ENCODE results near the gene AGXT2. TPM values are rescaled to one million over a fixed set of nuclear protein-coding genes. Genes with fewer than 3 reads are reported as not detected.
A peak's percentile ranks its signal among the peaks of the same experiment; 100 is the strongest.

The AGXT2 gene, protein sequence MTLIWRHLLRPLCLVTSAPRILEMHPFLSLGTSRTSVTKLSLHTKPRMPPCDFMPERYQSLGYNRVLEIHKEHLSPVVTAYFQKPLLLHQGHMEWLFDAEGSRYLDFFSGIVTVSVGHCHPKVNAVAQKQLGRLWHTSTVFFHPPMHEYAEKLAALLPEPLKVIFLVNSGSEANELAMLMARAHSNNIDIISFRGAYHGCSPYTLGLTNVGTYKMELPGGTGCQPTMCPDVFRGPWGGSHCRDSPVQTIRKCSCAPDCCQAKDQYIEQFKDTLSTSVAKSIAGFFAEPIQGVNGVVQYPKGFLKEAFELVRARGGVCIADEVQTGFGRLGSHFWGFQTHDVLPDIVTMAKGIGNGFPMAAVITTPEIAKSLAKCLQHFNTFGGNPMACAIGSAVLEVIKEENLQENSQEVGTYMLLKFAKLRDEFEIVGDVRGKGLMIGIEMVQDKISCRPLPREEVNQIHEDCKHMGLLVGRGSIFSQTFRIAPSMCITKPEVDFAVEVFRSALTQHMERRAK
- not detected for polyA plus RNA-seq (2012; ENCODE audit: insufficient read depth, insufficient read length)

DNA sequence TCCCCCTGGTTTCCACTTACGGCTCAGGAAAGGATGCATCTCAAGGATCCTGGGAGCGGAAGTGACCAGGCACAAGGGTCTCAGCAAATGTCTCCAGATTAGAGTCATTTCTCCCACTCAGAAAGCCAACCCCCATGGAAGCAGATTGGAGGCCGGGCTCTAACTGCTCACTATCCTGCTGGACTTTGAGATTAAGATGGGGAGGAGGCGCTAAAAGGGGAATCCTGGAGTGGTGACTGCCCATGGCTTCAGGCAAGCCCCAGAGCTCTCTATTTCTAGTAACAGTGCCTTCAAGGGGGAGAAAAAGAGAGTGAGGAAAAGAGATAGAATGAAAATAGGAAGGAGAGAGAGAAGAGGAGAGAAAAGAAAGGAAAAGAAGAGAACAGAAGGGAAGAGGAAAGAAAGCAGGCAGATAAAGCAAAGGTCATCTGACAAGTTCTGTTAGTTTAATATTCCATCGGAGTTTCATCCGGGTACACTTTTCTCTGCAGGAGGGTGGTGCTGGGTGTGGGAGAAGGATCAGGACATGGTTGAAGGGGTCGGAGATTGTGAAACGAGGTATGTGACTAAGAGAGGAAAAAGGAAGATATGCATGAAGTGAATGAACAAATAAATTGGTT lies at the start of gene AGXT2:
Gene AGXT2, minus strand, starts transcription at position 165 of the 620 bp plus-strand sequence. Its CDS starts 57 bp downstream, at position 108.
- H3K4me3 ChIP-seq (ENCODE audit: low read length): no peak within 1 kb of the TSS
- DNase-seq (ENCODE audit: low read depth, low spot score): no peak

DNA sequence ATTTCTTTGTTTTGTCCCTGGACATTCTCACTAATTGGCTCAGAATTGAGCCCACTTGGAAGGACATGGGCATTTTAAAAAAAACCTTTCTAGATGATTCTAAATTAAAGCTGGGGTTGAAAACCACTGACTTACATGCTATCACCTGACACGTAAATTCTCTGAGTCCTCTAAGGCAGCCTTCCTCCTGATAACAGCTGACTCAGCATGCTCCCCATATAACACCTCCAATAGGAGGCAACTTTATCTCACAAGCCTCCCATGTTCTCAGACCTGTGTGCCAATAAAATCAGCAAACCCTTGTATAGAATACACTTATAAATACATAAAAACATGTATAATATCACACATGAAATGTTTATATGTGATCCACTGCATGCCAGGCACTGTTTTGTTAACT lies 49.2 kb upstream of the AGXT2 start:
- no peak overlapping the region for H3K4me3 ChIP-seq (ENCODE audit: low read length)
- DNase-seq (ENCODE audit: low read depth, low spot score): no peak

DNA sequence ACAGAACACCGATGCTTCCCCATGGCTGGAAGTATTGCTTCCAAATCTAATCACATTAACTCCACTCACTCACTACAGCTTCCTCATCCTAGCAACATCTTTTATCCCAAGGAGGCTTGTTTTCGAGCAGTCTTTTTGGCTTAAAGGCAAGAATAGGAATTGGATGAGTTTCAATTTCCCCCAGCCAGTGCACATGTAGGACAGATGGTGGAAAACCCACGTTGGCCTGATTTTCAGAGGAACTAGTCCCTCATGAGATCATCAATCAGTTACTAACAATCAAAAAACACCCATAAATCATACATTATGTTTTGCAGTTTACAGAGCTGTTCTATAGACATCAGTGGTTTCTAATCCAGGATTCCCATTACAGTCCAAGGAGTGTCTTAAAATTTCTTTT lies 48.5 kb upstream of the AGXT2 start:
- DNase-seq (ENCODE audit: low read depth, low spot score): no peak
- H3K4me3 ChIP-seq (ENCODE audit: low read length): no peak overlapping the region

DNA sequence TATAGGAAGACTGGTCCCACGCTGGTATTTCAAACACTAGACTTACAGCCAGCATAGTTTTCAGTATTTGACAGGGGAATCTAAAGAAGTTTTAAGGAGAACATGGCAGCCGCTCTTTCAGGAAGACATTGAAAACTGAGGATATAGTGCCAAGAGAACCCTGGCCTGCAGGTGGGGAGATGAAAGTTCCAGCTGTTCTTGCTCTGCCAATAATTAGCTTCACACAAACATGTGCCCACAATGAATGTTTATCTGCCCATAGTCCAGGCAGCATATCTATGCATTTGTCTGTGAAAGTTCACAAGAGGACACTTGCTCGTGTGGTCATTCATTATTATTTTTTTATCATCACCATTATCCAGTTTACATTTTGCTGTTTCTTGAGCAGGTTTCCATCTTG lies 47.6 kb upstream of the AGXT2 start:
- no peak overlapping the region for H3K4me3 ChIP-seq (ENCODE audit: low read length)
- no peak for DNase-seq (ENCODE audit: low read depth, low spot score)

DNA sequence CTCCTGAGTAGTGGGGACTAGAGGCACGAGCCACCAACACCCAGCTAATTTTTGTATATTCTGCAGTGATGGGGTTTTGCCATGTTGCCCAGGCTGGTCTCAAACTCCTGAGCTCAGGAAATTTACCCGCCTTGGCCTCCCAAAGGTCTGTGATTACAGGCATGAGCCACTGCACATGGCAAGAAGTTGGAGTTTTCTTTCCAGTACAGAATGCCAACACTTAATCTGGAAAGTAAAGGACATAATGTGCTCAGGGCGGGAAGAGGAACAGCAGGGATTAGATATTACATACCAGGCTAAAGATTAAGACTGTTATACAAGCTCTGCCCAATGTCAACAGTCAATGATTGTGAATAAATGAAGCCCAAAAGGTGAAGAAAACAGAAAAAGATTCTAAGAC lies 47.2 kb upstream of the AGXT2 start:
- H3K4me3 ChIP-seq (ENCODE audit: low read length): no peak overlapping the region

DNA sequence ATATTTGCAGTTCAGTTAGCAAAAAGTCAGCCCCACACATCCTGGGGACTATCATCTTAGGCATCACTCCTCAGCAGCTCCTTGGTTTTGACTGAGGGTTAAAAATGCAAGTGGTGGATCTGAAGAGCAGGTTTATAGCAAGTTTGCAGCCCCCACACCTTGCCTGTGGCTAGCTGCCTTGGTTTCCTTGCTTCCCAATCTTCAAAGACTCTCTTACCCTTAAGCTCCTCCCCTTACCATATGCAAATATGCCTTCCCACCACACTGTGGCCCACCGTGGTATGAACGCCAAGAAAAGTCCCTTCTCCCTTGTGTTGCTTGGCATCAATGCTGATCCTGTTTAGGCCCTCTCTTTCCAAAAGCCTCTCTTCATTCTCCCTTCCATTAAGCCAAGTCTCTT lies 45.0 kb upstream of the AGXT2 start:
- no peak overlapping the region for H3K4me3 ChIP-seq (ENCODE audit: low read length)
- DNase-seq (ENCODE audit: low read depth, low spot score): peak; percentile 68

More for the DNA sequence above, 47.2 kb upstream of the AGXT2 start:
- no peak for DNase-seq (ENCODE audit: low read depth, low spot score)

DNA sequence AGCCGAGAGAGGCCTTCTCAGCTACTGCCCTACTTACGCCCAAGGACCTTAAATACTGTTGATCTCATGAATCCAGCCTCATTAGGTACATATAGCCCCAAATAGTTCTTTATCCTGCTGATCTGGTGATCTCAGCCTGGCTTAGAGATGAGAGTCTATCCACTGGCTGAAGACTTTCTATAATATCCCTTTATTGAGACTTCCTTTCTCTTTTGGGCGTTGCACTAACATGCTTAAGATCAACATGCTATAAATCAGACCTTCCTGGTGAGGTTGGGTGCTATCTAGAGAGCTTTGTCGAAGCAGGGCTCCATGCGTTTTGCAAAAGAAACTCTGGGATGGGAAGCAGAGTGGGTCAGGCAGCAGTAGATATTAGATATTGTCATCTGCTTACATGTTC lies 44.0 kb upstream of the AGXT2 start:
- no peak overlapping the region for H3K4me3 ChIP-seq (ENCODE audit: low read length)
- no peak for DNase-seq (ENCODE audit: low read depth, low spot score)

DNA sequence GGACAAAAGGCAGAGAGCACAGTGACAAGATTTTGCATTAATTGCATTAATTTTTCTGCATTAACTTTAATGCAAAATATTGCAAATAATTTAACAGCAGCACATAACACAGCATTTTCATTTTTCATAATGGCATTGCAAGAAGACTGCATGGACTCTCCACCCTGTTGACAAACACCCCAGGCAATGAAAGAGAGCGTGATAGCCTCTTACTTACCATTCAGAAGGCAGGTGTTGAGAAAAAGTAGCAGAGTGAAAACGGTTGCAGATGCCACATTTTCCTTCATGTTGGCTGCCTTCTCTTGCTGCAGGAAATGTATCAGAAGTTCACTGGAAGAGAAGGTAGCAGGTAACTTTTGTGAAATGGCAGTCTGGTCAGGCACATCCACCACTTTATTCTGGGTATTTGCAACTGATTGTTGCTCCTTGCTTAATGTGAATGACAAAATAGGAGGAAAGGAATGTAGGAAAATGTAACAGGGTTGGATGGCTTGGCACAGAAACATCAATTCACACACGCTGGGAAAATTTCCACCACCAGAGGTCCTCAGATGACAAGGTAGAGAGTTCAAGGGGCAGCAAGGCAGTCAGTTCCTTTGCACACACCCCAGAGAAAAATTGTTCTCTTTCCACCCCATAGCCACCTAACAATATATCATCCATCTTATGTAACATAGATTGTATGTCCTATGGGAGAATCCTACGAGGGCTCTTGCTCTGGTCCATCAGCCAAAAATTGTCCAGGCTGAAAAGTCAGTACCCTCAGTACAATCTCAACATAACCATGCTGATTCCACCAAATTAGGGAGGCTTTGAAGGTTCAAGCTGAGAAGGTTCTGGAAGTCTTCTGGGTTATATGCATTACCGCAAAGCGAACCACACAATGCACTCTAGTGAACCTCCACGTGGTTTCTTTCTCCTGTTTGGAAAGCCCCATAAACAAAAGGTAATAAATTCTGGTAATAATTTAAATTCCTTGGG lies 41.9 kb upstream of the AGXT2 start:
- H3K4me3 ChIP-seq (ENCODE audit: low read length): no peak overlapping the region
- DNase-seq (ENCODE audit: low read depth, low spot score): peak; percentile 57

DNA sequence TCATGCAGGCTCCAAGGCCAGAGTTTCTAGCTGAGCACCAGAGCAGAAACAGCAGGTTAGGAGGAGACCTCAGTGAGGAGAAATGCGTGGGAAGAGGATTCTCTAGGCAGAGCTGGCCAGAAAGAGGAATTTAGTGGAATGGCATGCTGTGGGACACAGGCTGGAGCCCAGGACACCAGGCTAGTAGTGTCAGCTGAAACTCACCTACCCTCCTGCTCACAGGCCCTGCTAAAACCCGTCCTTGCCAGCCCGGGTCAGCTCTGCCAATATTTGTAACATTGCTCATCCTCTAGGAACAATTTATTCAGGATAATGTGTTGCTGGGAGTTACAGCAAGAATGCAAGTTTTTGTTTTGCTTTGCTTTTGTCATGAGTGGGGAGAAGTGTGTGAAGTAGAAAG lies 40.2 kb upstream of the AGXT2 start:
- DNase-seq (ENCODE audit: low read depth, low spot score): no peak
- H3K4me3 ChIP-seq (ENCODE audit: low read length): no peak overlapping the region

DNA sequence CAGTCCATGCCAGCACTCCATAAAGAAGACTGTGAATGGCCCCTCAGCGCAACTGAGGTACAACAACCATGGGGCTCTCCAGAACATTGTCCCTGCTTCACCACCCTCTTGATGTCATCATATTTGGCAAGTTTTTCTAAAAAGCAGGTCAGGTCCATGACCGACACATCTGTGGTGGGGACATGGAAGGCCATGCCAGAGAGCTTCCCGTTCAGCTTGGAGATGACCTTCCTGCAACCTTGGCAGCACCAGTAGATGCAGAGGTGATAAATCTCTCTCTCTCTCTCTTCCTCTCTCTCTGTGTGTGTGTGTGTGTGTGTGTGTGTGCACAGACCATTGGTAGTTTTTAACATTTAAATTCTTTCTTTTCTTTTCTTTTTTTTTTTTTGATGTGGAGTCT lies 35.4 kb upstream of the AGXT2 start:
- no peak overlapping the region for H3K4me3 ChIP-seq (ENCODE audit: low read length)
- DNase-seq (ENCODE audit: low read depth, low spot score): no peak

DNA sequence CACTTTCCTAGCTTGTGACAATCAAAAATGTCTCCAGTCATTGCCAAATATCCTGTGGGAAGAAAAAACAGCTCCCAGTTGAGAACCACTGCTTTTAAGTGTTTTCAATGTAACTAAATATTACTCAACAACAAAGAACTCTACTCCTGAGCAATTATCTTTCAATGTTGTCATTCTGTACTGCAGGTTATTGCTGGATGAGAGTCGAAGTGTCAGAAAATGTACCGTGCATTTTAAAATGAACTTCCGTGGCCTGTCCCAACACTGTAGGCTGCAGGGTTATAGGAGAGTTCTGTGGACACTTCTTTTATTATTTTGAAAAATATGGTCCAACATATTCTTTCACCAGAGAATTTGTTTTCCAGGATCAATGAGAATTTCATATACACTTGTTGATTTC lies 34.8 kb upstream of the AGXT2 start:
- no peak for DNase-seq (ENCODE audit: low read depth, low spot score)
- H3K4me3 ChIP-seq (ENCODE audit: low read length): no peak overlapping the region

DNA sequence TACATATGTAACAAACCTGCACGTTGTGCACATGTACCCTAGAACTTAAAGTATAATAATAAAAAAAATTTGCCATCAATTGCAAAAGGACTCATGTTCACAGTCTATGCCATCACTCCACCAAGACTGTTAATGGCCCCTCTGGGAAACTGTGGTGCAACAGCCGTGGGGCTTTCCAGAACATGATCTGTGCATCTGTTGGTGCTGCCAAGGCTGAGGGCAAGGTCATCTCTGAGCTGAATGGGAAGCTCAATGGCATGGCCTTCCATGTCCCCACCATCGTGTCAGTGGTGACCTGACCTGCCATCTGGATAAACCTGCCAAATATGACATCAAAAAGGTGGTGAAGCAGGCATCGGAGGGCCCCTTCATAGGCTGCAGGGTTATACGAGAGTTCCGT lies 33.4 kb upstream of the AGXT2 start:
- DNase-seq (ENCODE audit: low read depth, low spot score): no peak
- no peak overlapping the region for H3K4me3 ChIP-seq (ENCODE audit: low read length)

DNA sequence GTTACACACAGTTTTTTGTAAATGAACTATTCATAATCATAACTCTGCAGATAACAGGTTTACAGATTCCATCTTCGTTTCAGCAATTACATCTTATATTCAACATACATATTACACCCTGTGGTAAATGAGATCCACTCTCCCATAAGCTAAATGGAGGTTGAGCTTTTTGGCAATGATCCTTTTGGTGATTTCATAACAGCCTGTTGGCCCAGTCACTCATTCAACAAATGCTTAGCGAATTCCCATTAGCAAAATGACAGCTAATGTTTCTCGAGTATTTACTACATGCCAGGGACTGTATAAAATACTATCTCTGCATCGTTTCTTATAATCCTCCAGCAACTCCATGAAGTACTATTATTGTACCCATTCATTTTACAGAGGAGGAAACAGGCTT lies 25.4 kb upstream of the AGXT2 start:
- no peak for DNase-seq (ENCODE audit: low read depth, low spot score)
- no peak overlapping the region for H3K4me3 ChIP-seq (ENCODE audit: low read length)

DNA sequence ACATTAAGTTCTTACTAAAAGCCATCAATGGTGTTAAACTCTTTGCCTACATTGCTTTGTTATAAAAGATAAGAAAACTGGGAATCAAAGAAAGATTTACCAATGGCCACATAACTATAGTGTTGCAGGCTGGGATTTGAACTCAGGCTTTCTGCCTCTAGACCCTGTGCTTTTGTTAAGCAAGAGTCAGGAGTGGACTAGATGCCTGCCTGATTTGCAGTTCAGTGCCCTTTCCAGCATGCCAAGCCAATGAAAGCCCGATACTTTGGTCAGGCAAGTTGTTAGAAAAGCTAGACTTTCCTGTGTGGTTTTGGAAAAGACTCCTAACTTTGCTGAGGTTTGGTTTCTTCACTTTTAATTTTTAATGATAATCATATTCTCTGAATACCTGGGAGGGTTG lies 21.4 kb upstream of the AGXT2 start:
- no peak overlapping the region for H3K4me3 ChIP-seq (ENCODE audit: low read length)
- DNase-seq (ENCODE audit: low read depth, low spot score): no peak

DNA sequence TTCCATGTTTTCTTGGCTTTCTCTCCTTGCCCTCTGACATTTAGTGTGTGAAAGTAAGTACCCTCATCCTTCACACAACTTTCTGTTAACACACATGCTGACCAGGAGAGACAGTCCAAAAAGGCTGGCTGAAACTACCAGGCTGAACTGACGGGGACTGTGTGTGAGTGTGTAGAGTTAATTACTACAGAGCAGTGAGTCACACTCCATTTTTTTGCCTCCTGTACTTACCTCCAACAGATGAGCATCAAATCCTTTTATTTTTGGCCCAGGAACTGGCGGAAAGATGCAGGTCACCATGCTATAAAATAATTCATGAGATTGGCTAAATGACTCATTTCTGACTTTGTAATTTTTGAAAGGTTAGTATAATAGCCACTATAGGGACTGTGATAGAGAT lies 20.2 kb upstream of the AGXT2 start:
- H3K4me3 ChIP-seq (ENCODE audit: low read length): no peak overlapping the region
- DNase-seq (ENCODE audit: low read depth, low spot score): no peak

DNA sequence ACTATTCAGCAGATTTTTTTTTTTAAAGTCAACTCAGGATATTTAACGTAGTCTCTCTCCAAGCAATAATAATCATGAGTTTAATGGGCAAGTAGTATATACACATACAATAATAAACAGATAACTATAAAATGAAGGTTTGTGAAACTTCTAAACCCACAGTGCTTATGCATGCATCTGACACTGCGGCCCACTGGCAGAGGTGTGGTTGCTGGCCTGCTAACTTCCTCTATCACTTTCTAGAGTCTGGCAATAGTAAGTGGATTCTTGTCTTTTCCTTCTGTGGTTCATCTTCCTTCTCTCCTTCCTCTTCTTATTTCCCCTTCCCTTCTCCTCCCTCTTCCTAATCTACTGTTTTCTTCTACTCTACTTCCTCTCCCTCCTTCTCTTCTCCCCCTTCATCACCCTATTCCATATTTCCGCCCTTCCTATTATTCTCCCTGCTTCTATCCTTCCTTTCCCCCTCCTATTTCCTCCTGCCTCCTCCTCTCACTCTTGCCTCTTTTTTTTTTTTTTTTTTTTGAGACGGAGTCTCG lies 18.6 kb upstream of the AGXT2 start:
- H3K4me3 ChIP-seq (ENCODE audit: low read length): no peak overlapping the region
- DNase-seq (ENCODE audit: low read depth, low spot score): no peak

DNA sequence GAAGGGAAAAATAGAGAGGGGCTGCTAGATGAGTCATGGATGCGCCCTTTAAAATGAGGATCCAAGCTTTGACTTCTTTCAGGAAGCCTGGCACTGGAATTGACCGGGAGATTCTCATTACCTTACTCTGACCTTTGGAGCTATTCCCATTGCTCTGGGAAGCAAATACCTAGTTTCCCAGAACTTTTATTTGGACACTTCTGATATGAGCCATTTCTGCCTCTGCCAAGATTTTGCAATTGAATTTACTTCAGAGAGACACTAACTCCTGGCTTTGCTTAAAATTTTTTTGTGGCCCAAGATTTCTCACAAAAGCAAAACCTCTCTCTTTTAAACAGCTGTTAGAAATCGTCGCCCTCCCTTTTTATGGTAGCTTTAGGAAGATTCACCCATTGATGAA lies 15.7 kb upstream of the AGXT2 start:
- DNase-seq (ENCODE audit: low read depth, low spot score): no peak
- H3K4me3 ChIP-seq (ENCODE audit: low read length): no peak overlapping the region

DNA sequence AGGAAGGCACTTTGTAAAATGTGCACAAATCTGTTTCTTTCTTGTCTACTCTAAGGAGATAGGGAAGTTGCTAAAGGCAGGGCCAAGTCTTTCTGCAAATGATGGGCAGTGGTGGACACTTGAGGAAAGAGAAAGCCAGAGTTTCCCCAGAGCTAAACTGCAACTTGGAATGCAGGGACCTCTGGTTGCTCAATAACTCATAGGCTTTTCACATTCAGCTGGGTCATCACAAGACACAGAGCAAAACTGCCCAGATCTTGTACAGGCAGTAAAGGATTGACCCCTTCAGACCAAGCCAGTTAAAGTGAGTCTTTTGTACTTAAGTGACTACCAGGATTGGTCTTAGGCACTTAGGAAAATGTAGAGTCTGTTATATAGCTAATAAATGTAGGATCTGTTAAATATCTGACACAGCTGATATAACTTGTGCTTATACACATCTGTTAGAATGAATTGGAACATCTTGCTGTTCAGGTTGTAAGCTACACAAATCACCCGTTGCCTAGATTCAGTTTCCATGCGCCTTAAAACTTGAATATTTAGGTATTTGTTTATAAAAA lies 13.5 kb upstream of the AGXT2 start:
- H3K4me3 ChIP-seq (ENCODE audit: low read length): no peak overlapping the region
- DNase-seq (ENCODE audit: low read depth, low spot score): no peak

DNA sequence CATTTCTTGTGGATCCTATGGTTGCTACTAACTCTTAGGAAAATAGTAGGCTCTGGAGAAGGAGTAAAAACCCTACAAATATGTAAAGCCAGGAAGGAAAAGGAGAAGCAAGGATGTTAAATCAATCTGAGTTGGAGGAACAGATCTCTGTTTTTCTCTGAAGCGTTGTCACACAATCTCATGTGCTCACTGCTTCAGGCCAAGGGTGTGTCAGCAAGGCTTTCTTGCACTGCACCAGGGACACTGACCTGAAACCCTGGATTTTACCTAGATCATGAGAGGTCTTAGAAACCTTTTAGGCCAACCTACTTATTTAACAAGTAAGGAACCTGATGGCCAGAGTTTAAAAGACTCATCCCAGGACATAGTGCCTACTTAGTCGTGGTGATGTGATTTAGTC lies 12.5 kb upstream of the AGXT2 start:
- H3K4me3 ChIP-seq (ENCODE audit: low read length): no peak overlapping the region

More for the DNA sequence above, 12.5 kb upstream of the AGXT2 start:
- no peak for DNase-seq (ENCODE audit: low read depth, low spot score)

All from Jurkat, Clone E6-1 (cell line).